ENCODE data around the gene UGT1A4.
"Not testable (repeated sequence)": the region's sequence is repeated elsewhere in the genome, so short reads cannot be mapped to it uniquely, and the experiment has no call there.

The UGT1A4 gene

DNA sequence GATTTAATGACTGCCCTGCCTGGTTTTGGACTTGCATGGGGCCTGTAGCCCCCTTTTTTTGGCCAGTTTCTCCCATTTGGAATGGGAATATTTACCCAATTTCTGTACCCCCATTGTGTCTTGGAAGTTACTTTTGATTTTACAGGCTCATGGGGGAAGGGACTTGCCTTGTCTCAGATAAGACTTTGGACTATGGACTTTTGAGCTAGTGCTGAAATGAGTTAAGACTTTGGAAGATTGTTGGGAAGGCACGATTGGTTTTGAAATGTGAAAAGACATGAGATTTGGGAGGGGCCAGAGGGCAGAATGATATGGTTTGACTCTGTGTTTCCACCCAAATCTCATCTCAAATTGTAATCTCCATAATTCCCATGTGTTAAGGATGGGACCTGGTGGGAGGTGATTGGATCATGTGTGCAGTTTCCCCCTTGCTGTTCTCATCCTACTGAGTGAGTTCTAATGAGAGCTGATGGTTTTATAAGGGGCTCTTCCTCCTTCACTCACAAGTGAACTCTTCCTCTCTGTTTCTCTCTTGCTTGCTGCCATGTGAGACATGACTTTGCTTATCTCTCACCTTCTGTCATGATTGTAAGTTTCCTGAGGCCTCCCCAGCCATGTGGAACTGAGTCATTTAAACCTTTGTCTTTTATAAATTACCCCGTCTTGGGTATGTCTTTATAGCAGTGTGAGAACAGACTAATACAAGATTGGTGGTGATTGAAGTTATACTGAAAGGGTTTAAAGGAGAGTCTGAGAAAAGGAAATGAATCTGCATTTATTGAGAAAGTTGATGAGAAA is 32.9 kb downstream of the UGT1A4 start:
- not testable (repeated sequence) for DNase-seq

GRCh38 chr2:233754872-233755611 is 36.5 kb downstream of the UGT1A4 start:
- no peak for DNase-seq

DNA sequence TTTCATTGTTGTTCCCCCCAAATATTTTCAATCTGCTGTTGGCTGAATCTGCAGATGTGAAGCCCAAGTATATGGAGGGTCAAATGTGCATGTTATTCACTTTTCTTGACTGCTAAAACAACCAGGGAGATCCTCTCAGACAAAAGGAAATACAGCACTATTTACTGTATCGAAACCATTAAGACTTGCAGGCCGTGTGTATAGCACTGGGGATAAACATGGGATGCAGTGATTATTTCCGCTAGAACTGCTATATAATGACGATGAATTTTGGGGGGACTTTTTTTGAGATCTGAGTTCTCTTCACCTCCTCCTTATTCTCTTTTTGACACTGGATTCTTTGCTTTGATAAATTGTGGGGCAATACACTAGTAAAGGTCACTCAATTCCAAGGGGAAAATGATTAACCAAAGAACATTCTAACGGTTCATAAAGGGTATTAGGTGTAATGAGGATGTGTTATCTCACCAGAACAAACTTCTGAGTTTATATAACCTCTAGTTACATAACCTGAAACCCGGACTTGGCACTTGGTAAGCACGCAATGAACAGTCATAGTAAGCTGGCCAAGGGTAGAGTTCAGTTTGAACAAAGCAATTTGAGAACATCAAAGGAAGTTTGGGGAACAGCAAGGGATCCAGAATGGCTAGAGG is 38.0 kb downstream of the UGT1A4 start:
- DNase-seq, result no peak

GRCh38 chr2:233758141-233758540 is 39.6 kb downstream of the UGT1A4 start:
- no peak for DNase-seq

GRCh38 chr2:233758849-233759248 is 40.3 kb downstream of the UGT1A4 start:
- DNase-seq, result no peak

DNA sequence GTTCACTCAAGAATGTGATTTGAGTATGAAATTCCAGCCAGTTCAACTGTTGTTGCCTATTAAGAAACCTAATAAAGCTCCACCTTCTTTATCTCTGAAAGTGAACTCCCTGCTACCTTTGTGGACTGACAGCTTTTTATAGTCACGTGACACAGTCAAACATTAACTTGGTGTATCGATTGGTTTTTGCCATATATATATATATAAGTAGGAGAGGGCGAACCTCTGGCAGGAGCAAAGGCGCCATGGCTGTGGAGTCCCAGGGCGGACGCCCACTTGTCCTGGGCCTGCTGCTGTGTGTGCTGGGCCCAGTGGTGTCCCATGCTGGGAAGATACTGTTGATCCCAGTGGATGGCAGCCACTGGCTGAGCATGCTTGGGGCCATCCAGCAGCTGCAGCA is 41.5 kb downstream of the UGT1A4 start, which contains the start of gene UGT1A1:
TSS of gene UGT1A1 (plus strand) at position 228 of the 400 bp plus-strand sequence. CDS start at position 246, 18 bp downstream.
- no peak for DNase-seq

DNA sequence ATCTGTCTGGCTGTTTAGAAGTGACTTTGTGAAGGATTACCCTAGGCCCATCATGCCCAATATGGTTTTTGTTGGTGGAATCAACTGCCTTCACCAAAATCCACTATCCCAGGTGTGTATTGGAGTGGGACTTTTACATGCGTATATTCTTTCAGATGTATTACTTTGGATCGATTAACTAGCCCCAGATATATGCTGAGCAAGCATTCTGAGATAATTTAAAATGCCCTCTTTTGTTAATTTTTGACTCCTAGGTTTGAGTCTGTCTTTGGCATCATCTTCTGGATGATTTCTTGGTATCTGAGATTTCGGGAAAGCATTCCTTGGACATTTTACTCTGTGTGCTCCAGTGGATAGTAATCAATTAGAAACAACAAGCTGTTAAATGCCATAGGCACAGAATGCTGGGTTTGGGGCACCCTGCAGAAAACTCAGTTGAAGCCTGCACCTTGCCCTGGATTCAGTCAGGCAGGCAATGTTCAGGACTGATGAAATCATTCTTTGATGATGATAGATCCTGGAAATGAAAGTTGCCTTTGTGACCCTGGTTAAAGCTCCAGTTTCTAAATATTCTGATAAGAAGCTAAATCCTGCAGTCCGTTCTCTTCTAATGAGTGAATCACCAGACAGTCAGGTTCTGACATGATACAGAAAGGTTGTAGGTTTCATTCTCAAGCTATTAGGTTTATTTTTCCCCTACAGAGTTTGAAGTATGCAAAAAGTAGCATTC is 42.7 kb downstream of the UGT1A4 start:
- DNase-seq, result no peak

- no peak for DNase-seq
These were observed 45.7 kb downstream of the UGT1A4 start for GRCh38 chr2:233764264-233764663.

DNA sequence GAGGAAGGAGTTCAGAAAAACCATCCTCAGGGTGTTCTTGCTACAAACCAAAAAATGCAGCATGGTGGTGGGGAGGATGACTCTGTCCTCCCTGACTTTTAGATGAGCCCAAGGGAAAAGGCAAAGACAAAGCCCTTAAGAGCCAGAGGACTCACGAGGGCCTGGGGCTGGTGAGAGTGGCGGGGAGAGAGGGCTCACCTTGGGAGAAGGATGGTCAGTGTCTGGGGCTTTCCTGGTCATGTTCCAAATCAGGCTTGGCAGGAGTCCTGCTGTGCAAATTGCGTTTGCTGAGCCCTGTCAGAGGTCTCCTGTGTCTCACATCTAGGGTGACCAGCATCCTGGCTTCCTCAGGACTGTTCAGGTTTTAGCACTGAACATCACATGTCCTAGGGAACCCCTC is 46.2 kb downstream of the UGT1A4 start:
- DNase-seq, result no peak

- DNase-seq, result no peak
These were observed 47.9 kb downstream of the UGT1A4 start for GRCh38 chr2:233766416-233766815.

GRCh38 chr2:233768076-233768475 is 49.5 kb downstream of the UGT1A4 start:
- DNase-seq, result no peak

- no peak for DNase-seq
These were observed 50.7 kb downstream of the UGT1A4 start for GRCh38 chr2:233769260-233769659.

GRCh38 chr2:233772153-233772552 is 53.6 kb downstream of the UGT1A4 start:
- no peak for DNase-seq

DNA sequence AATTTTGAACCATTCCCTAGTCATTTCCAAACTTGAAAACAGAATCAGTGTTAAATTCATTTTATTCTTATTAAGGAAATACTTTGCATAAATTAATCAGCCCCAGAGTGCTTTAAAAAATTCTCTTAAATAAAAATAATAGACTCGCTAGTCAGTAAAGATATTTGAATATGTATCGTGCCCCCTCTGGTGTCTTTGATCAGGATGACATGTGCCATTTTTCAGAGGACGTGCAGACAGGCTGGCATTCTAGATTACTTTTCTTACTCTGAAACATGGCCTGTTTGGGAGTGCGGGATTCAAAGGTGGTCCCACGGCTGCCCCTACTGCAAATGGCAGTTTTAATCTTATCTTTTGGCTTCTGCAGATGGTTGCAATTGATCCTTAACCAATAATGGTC is 54.0 kb downstream of the UGT1A4 start:
- no peak for DNase-seq

DNA sequence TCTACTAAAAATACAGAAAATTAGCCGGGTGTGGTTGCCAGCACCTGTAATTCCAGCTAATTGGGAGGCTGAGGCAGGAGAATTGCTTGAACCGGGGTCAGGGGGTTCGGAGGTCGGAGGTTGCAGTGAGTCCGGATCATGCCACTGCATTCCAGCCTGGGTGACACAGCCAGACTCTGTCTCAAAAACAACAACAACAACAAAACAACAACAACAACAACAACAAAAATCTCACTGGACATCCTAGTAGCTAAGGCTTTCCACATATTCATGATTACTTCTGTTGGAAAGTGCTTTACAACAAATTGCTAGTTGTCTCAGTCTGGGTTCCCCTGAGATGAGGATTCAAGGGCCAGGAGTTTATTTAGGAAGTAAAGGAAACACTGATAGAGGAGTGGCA is 55.3 kb downstream of the UGT1A4 start:
- no peak for DNase-seq

- no peak for DNase-seq
These were observed 56.9 kb downstream of the UGT1A4 start for GRCh38 chr2:233775414-233775813.

GRCh38 chr2:233778030-233778429 is 59.5 kb downstream of the UGT1A4 start, which contains the start of gene MROH2A:
TSS of gene MROH2A (plus strand) at chr2:233778330. CDS start at chr2:233779359, 1,029 bp downstream.
- no peak for DNase-seq

DNA sequence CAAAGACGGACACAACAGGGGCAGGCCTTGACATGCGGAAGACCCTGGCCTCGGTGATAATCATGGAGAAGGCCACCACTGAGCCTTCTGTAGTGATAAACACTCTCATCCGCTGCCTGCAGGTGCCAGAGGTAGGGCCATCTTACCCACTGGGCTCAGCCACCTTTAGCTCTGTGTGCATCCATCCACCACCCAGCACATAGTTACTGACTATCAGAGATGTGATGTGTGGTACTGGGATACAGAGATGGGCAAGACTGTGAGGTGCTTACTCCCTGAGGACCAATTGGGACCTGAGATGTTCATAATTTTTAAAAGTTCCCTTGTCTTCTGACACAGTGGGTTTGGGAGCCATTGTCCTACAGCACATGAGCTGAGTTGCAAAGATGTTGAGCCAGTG is 61.2 kb downstream of the UGT1A4 start:
- no peak for DNase-seq

DNA sequence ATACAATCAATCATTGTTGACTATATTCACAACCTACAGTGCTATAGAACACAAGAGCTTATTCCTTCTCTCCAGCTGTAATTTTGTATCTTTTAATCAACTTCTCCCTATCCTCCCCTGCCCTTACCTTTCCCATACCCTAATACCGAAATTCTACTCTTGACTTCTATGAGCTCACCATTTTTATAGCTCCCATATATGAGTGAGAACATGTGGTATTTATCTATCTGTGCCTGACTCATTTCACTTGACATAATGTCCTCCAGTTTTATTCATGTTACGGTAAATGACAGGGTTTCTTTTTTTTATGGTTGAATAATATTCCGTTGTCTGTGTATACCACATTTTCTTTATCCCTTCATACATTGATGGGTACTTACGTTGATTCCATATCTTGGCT is 62.2 kb downstream of the UGT1A4 start:
- no peak for DNase-seq

DNA sequence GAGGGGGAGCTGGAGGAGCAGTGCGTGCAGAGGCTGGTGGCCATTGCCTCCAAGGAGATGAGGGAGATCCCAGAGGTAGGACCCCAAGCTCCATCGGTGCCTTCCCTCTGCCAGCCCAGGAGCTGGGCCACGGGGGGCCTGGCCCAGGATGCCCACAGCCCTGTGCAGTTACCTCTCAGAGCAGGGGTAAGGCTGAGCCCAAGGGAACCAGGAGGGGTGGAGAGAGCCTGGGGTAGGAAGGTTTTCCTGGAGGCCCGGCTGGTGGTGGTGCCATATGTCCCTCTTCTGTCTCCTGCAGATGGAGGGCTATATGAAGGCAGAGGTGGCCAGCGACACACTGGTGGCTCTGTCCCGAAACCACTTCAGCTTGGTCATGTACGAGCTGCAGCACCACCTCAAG is 71.0 kb downstream of the UGT1A4 start:
- no peak for DNase-seq

- DNase-seq, result no peak
These were observed 72.8 kb downstream of the UGT1A4 start for GRCh38 chr2:233791151-233791882.

DNA sequence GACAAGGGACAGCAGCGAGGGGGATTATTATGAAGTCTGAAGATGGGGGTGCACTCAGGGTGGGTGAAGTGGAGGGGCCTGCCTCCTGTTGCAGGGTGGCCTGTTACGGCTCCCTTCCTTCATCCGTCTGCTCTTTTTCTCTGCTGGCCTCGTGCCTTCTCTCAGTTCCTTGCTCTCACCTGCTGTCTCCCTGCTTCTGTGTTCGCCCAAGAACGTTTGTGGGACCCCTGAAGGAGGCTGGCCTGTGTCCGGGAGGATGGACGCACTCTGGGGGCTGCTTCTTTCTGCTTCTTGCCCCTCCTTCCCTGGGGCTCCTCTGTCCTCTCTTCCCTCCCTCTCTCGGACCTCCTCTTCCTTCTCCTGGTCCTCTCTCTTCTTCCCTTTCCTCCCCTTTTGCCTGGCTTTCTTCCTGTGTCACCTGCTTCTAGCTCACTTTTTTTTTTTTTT is 73.4 kb downstream of the UGT1A4 start:
- no peak for DNase-seq
